Central memory CD8-positive, alpha-beta T cell (primary cell): ENCODE results near the gene CALR.
"Not testable (repeated sequence)": the region's sequence is repeated elsewhere in the genome, so short reads cannot be mapped to it uniquely, and the experiment has no call there.

Experiments
- ATAC-seq: fragments of 150-1000 bp; cut with Tn5 transposase; replicated peaks from 2 replicates; pipeline ENCODE4 v1.10.0; 2022; ENCODE audit warnings: mild to moderate bottlenecking, moderate FRiP score, moderate number of reproducible peaks; ENCODE audit not compliant: poor library complexity, severe bottlenecking; ENCODE audit errors: extremely low read depth
- DNase-seq, 2 donors: peaks; one replicate each; pipeline ENCODE4 v3.0.0; 2021; ENCODE audit warnings: low spot score in 2 of 2
- H3K27ac Mint-ChIP-seq: one replicate; pipeline ENCODE4 v1.8.0; 2022; ENCODE audit warnings: low read depth, mild to moderate bottlenecking, moderate library complexity, mixed read lengths
- H3K27me3 Mint-ChIP-seq: one replicate; pipeline ENCODE4 v1.8.0; 2022; ENCODE audit warnings: mixed read lengths
- H3K36me3 Mint-ChIP-seq: one replicate; pipeline ENCODE4 v1.8.0; 2022; ENCODE audit warnings: mild to moderate bottlenecking, moderate library complexity, mixed read lengths; ENCODE audit not compliant: insufficient read depth
- H3K4me1 Mint-ChIP-seq: one replicate; pipeline ENCODE4 v1.8.0; 2022; ENCODE audit warnings: mixed read lengths
- H3K4me3 Mint-ChIP-seq: one replicate; pipeline ENCODE4 v1.8.0; 2022; ENCODE audit warnings: mild to moderate bottlenecking, moderate library complexity, mixed read lengths
- H3K9me3 Mint-ChIP-seq: one replicate; pipeline ENCODE4 v1.8.0; 2022; ENCODE audit warnings: mixed read lengths

The CALR gene

DNA sequence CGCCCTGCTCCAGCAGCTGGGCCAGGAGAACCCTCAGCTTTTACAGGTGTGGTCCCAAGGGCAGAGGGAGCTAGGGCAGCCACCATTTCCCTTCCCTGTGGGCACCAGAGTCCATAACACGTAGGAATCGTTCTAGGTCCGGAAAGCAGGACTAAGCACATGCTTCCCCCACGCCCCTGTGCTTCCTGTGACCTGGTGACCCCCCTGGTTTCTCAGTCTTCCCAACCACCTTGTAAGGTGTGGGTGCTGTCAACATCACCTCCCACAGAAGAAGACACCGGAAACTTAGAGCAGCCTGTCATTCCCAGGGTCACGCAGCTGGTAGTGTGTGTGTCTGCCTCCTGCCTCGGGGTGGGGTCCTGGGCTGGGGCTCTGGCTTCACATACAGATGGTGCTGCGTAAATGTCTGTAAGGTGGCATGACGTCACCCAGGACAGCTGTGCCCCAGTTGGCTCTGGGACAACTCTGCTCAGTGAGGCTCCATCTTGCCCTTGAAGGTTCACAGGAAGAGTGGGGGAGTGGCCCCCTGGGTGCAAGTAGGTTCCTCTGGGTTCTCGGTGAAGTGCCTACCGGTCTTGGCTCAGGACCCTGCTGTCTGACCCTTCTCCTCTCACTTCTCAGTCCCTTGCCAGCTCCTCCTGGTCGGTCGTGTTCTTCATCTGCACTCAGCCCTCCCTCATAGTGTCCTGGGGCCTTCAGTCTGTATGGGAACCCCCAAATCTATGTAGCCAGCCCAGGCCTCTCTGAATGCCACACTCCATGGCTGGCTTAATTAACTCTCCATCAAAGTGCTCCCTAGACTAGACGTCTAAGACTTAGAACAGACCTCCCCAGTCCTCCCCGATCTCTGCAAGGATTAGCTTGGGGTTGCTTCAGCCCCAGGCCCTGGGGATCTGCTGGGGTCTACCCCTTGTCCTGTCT is 11.2 kb downstream of the CALR start:
- no peak overlapping the region for H3K4me3 Mint-ChIP-seq
- ATAC-seq, result no peak
- H3K36me3 Mint-ChIP-seq, result peaks cover 61% of the 10 kb centered on the region
- peaks cover 27% of the 10 kb centered on the region for H3K4me1 Mint-ChIP-seq
- H3K27ac Mint-ChIP-seq, result peak overlapping the region; percentile 74
- DNase-seq, result no peak
- H3K27me3 Mint-ChIP-seq, result no peaks in the 10 kb centered on the region
- no peaks in the 10 kb centered on the region for H3K9me3 Mint-ChIP-seq

DNA sequence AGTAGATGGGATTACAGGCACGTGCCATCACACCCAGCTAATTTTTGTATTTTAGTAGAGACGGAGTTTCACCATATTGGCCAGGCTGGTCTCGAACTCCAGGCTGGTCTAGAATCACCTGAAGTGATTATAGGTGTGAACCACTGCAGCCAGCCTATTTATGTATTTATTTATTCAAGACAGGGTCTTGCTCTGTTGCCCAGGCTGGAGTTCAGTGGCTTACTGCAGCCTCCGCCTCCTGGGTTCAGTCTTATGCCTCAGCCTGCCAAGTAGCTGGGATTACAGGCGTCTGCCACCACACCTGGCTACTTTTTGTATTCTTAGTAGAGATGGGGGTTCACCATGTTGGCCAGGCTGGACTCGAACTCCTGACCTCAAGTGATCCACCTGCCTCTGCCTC is 13.6 kb downstream of the CALR start:
- Mint-ChIP-seq H3K4me1 (peaks cover 32% of the 10 kb centered on the region), H3K36me3 (peaks cover 47% of the 10 kb centered on the region)
- H3K9me3 Mint-ChIP-seq, H3K4me3 Mint-ChIP-seq, H3K27me3 Mint-ChIP-seq, ATAC-seq, H3K27ac Mint-ChIP-seq, DNase-seq: not testable (repeated sequence)

DNA sequence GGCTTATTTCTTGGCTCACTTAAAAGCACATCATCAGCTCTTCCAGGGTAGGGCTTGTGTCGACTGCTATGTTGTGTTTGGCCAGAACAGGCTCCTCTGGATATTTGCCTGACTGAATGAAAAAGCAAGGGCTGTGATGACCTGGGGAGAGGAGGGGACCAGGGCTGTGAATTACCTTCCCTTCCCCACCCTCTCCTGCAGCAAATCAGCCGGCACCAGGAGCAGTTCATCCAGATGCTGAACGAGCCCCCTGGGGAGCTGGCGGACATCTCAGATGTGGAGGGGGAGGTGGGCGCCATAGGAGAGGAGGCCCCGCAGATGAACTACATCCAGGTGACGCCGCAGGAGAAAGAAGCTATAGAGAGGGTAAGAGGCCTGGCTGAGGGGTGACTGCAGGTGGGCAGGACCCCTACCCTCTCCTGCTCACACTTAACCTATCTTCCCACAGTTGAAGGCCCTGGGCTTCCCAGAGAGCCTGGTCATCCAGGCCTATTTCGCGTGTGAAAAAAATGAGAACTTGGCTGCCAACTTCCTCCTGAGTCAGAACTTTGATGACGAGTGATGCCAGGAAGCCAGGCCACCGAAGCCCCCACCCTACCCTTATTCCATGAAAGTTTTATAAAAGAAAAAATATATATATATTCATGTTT is 14.2 kb downstream of the CALR start:
- Mint-ChIP-seq H3K9me3 (no peaks in the 10 kb centered on the region), H3K27ac (no peak overlapping the region), H3K4me1 (peaks cover 32% of the 10 kb centered on the region), H3K4me3 (no peak overlapping the region), H3K27me3 (no peaks in the 10 kb centered on the region), H3K36me3 (peaks cover 45% of the 10 kb centered on the region)
- no peak for DNase-seq
- ATAC-seq, result no peak

DNA sequence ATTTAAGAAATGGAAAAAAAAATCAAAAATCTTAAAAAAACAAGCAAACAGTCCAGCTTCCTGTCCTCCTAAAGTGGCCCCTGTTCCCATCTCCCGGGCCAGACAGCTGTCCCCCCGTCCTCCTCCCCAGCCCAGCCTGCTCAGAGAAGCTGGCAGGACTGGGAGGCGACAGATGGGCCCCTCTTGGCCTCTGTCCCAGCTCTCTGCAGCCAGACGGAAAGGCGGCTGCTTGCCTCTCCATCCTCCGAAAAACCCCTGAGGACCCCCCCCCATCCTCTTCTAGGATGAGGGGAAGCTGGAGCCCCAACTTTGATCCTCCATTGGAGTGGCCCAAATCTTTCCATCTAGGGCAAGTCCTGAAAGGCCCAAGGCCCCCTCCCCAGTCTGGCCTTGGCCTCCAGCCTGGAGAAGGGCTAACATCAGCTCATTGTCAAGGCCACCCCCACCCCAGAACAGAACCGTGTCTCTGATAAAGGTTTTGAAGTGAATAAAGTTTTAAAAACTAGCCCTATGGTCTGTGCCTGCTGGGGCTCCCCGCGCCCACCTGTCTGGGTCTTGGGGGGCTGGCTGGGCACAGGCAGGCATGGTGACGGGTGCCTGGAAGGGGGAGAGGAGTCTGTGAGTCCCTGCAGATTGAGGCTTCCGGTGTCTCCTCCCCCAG is 14.9 kb downstream of the CALR start:
- peaks cover 41% of the 10 kb centered on the region for H3K36me3 Mint-ChIP-seq
- ATAC-seq (no peak), DNase-seq (no peak)
- H3K4me1 Mint-ChIP-seq, result peaks cover 32% of the 10 kb centered on the region
- H3K4me3 Mint-ChIP-seq, result no peak overlapping the region
- no peaks in the 10 kb centered on the region for H3K9me3 Mint-ChIP-seq
- no peaks in the 10 kb centered on the region for H3K27me3 Mint-ChIP-seq
- no peak overlapping the region for H3K27ac Mint-ChIP-seq

DNA sequence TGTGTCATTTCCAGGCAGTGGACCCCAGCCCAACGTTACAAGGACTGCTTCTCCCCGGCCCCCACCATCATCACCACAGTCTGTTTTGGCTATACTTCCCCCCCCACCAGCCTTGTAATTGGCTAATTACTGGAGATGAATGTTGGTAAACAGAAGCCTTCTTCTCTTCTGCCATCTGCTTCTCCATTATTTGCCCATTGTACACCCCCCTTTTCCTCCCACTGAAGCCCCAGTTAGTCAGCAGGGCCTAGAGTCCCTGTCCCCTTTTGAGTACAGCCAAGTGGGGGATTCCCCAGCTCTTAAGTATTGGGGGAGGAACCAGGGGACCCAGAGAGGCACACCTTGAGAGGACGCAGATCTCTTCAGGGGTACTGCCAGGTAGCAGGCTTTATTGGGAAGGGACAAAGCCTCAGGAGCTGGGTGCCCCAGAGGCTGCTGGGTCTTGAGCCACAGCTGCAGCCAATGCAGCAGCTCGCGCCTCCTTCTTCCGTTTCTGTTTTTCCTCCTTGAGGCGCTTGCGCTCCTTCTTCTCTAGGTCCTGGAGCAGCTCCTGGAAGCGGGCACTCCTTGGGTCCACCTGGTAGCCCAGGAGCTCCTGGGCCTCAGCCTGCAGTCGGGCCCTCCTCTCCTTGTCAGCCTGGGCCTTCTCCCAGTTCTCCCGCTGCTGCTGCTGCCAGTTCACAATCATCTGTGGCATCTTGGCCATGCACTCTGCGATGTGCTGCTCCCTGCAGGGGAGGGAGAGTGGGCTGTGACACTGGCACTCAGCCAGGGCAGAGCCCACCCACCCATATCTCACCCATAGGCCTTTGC is 15.6 kb downstream of the CALR start:
- peaks cover 32% of the 10 kb centered on the region for H3K4me1 Mint-ChIP-seq
- H3K27ac Mint-ChIP-seq, result peak overlapping the region; percentile 83
- ATAC-seq (no peak), DNase-seq (no peak)
- no peaks in the 10 kb centered on the region for H3K9me3 Mint-ChIP-seq
- no peak overlapping the region for H3K4me3 Mint-ChIP-seq
- peaks cover 40% of the 10 kb centered on the region for H3K36me3 Mint-ChIP-seq
- H3K27me3 Mint-ChIP-seq, result no peaks in the 10 kb centered on the region

DNA sequence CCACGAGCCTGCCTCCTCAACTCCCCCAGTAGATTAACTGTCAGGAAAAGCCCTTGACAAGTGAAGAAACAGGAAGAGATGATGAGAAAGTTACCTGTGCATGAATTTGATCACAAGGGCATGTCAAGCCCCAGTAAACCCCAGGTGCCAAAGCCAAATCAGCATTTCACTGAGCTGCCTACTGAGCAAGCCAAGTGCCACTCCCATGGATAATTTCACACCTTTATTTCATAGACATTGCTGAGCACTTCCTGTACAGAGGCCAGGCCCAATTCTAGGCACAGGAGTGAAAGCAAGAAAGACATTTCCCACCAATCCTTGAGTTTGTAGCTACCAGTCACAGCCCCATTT is 16.2 kb downstream of the CALR start:
- peaks cover 32% of the 10 kb centered on the region for H3K4me1 Mint-ChIP-seq
- peaks cover 40% of the 10 kb centered on the region for H3K36me3 Mint-ChIP-seq
- peak overlapping the region; percentile 83 for H3K27ac Mint-ChIP-seq
- H3K9me3 Mint-ChIP-seq, result no peaks in the 10 kb centered on the region
- no peaks in the 10 kb centered on the region for H3K27me3 Mint-ChIP-seq
- DNase-seq, result no peak
- ATAC-seq, result no peak
- H3K4me3 Mint-ChIP-seq, result no peak overlapping the region

DNA sequence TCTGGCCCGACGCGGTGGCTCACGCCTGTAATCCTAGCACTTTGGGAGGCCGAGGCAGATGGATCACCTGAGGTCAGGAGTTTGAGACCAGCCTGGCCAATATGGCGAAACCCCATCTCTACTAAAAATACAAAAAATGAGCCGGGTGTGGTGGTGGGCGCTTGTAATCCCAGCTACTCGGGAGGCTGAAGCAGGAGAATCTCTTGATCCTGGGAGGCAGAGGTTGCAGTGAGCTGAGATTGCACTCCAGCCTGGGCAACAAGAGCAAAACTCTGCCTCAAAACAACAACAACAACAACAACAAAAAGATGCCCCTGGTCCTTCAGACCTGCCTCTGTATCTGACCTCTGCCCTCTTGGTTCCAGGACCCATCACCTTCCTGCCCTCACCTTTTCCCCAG is 17.2 kb downstream of the CALR start:
- not testable (repeated sequence) for H3K27me3 Mint-ChIP-seq, DNase-seq, H3K9me3 Mint-ChIP-seq, ATAC-seq
- Mint-ChIP-seq H3K27ac (peak overlapping the region; percentile 74), H3K4me3 (peak overlapping the region; percentile 81), H3K36me3 (peaks cover 34% of the 10 kb centered on the region), H3K4me1 (peaks cover 25% of the 10 kb centered on the region)

DNA sequence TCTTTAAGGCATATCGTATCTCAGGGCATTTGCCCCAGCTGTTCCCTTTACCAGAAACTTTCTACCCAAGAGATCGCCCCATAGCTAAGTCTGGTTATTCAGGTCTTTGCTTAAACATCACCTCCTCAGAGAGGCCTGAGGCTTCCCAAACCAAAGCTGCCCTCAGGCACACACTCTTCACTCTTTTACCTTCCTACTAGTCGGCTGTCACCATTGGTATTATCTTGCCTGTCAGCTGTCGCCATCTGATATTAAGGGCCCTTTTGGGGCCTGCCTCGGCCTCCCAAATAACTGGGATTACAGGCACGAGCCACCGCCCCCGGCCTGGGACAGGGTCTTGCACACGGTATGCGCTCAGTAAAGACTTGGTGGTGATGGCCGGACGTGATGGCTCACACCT is 17.6 kb downstream of the CALR start:
- Mint-ChIP-seq H3K9me3 (no peaks in the 10 kb centered on the region), H3K36me3 (peaks cover 31% of the 10 kb centered on the region), H3K4me3 (peak overlapping the region; percentile 81), H3K4me1 (peaks cover 25% of the 10 kb centered on the region), H3K27ac (peak overlapping the region; percentile 74), H3K27me3 (no peaks in the 10 kb centered on the region)
- DNase-seq (no peak), ATAC-seq (no peak)

DNA sequence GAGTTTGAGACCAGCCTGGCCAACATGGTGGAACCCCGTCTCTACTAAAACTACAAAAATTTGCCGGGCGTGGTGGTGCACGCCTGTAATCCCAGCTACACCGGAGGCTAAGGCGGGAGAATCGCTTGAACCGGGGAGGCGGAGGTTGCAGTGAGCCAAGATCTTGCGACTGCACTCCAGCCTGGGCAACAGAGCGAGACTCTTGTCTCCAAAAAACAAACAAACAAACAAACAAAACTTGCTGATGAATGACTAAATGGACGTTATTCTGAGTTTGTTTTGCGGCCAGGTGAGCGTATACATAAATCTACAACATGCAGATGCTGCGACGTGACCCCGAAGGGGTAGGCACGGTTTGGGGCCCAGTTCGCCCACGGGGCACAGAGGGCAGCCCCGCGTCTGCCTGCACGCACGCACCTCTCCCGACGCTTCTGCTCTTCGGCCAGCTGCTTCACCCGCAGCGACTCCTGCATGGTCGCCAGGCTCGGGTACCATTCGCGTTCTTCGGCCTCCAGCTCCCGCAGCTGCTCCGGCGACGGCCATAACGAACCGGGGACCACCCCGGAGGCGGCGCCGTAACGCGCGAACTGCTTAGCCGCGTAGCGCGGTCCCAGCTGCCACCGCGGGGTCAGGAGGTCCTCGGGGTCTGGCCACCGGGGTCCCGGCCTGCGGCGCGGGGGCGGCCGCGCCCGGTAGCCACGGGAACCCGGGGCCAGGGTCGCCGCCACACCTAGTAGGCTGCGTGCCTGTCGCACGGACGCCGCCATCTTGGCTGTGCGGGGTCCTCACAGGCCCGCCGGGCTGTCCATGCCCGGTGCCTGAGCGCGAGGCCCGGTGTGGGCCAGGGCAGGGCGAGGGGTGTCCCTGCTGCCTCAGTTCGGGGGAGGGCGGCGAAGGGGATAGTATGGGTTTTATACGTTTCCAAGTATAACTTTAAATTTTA is 18.3 kb downstream of the CALR start, which contains the start of gene GADD45GIP1:
Gene GADD45GIP1, minus strand, starts transcription at position 778 of the 943 bp plus-strand sequence. Its CDS starts 11 bp downstream, at position 767.
- Mint-ChIP-seq H3K36me3 (peaks cover 26% of the 10 kb centered on the region), H3K9me3 (no peaks in the 10 kb centered on the region), H3K4me1 (peaks cover 25% of the 10 kb centered on the region), H3K4me3 (peak within 1 kb of the TSS; percentile 81), H3K27ac (peak within 1 kb of the TSS; percentile 74), H3K27me3 (no peaks in the 10 kb centered on the region)
- peak; percentile 57 to 66 for DNase-seq
- peak; percentile 96 for ATAC-seq

DNA sequence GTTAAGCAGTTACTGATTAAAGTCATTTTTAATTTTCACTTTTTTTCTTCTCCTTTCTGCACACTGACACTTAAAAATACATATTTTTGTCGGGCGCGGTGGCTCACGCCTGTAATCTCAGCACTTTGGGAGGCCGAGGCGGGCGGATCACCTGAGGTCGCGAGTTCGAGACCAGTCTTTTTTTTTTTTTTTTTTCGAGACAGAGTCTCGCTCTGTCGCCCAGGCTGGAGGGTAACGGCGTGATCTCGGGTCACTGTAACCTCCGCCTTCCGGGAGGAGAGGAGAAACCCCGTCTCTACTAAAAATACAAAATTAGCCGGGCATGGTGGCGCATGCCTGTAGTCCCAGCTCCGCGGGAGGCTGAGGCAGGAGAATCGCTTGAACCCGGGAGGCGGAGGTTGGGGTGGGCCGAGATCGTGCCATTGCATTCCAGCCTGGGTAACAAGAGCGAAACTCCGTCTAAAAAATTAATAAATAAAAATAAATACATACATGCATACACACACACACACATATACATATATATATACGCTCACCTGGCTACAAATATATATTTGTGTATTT is 19.1 kb downstream of the CALR start:
- peak overlapping the region; percentile 81 for H3K4me3 Mint-ChIP-seq
- not testable (repeated sequence) for H3K9me3 Mint-ChIP-seq, ATAC-seq, DNase-seq, H3K27me3 Mint-ChIP-seq
- H3K4me1 Mint-ChIP-seq, result peaks cover 25% of the 10 kb centered on the region
- H3K36me3 Mint-ChIP-seq, result peaks cover 19% of the 10 kb centered on the region
- peak overlapping the region; percentile 74 for H3K27ac Mint-ChIP-seq

DNA sequence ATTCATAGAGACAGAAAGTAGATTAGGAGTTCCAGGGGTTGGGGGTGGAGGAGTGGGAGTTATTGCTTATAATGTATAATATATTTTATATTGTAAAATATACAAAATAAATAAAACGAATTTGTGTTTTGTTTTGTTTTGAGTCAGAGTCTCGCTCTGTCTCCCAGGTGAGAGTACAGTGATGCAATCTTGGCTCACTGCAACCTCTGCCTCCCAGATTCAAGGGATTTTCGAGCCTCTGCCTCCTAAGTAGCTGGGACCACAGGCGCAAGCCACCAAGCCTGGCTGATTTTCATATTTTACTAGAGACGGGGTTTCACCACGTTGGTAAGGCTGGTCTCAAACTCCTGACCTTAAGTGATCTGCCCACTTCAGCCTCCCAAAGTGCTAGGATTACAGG is 21.1 kb downstream of the CALR start:
- no peak for DNase-seq
- Mint-ChIP-seq H3K36me3 (peaks cover 5% of the 10 kb centered on the region), H3K4me3 (no peak overlapping the region), H3K27me3 (no peaks in the 10 kb centered on the region), H3K27ac (no peak overlapping the region), H3K4me1 (peaks cover 19% of the 10 kb centered on the region), H3K9me3 (no peaks in the 10 kb centered on the region)
- no peak for ATAC-seq
